Osteoblast (primary cell): ENCODE data around the gene L3MBTL3. TPM values are rescaled to one million over a fixed set of nuclear protein-coding genes. Genes with fewer than 3 reads are reported as not detected.
"Not testable (repeated sequence)": the region's sequence is repeated elsewhere in the genome, so short reads cannot be mapped to it uniquely, and the experiment has no call there.

Source experiments
- DNase-seq: peaks from one replicate; pipeline ENCODE4 v3.0.0; 2011; ENCODE audit warnings: low spot score, mixed read lengths; ENCODE audit not compliant: insufficient read length; ENCODE audit errors: missing footprints
- H2AFZ ChIP-seq: 2 replicates; pipeline ENCODE4 v1.6.0; 2011; ENCODE audit warnings: mild to moderate bottlenecking, low read length
- H3K27ac ChIP-seq: 2 replicates; pipeline ENCODE4 v1.5.1; 2011; ENCODE audit warnings: mild to moderate bottlenecking, low read depth, low read length, moderate library complexity
- H3K27me3 ChIP-seq: 2 replicates; pipeline ENCODE4 v1.6.0; 2012; ENCODE audit warnings: mild to moderate bottlenecking, control low read depth, inconsistent platforms, low read length, moderate library complexity; ENCODE audit not compliant: insufficient read depth
- H3K36me3 ChIP-seq: 2 replicates; pipeline ENCODE4 v1.5.1; 2011; ENCODE audit warnings: mild to moderate bottlenecking, low read length, control low read depth, moderate library complexity; ENCODE audit not compliant: insufficient read depth
- H3K4me1 ChIP-seq: 2 replicates; pipeline ENCODE4 v1.5.1; 2011; ENCODE audit warnings: mild to moderate bottlenecking, low read length, control low read depth, moderate library complexity; ENCODE audit not compliant: insufficient read depth
- H3K4me2 ChIP-seq: 2 replicates; pipeline ENCODE4 v1.6.0; 2011; ENCODE audit warnings: mild to moderate bottlenecking, low read length; ENCODE audit not compliant: insufficient read depth
- H3K4me3 ChIP-seq: fragments of 200-600 bp; sonication (generic); 3 replicates; pipeline ENCODE4 v1.5.1; 2012; ENCODE audit warnings: mild to moderate bottlenecking, low read length, inconsistent platforms; ENCODE audit not compliant: insufficient read depth
- H3K79me2 ChIP-seq: 2 replicates; pipeline ENCODE4 v1.6.0; 2012; ENCODE audit warnings: mild to moderate bottlenecking, low read length, control low read depth, inconsistent platforms; ENCODE audit not compliant: insufficient read depth
- H3K9me3 ChIP-seq: 2 replicates; pipeline ENCODE4 v1.5.1; 2011; ENCODE audit warnings: low read depth, low read length, control low read depth
- H4K20me1 ChIP-seq: 2 replicates; pipeline ENCODE4 v1.6.0; 2012; ENCODE audit warnings: mild to moderate bottlenecking, low read length, control low read depth; ENCODE audit not compliant: insufficient read depth
- total RNA-seq: library from RNA; depleted of rRNA; stranded (reverse); fragments of >200 nt; gene quantifications from 2 replicates; pipeline ENCODE4 v1.2.3, GENCODE V29; 2012
- TF ChIP-seq, protein P1 (sequence below): IDR thresholded peaks from 2 replicates; pipeline ENCODE4 v1.5.1; 2011; ENCODE audit warnings: mild to moderate bottlenecking, low read depth, low read length, moderate library complexity; ENCODE audit errors: extremely low read depth

Gene L3MBTL3
- total RNA-seq, 1 donor, result 8.7 TPM

DNA sequence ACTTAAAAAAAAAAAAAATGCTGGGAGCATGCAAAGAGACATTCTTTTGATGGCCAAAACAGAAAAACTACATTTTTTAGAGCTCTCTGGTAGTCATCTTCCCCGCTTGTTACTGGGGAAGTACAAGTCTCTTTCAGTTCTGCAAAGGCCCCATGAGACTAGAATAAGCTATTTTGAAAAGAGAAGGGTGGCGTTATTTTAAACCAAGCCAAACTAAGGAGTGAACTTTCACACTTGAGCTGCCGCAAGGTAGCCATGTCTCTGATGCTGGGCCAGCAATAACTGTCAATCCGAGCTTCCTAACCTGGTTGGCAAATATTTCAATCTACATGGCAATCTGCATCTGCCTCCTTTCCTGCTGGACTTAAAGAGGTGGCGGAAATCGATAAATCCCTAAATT is 96.7 kb downstream of the L3MBTL3 start:
- Histone ChIP-seq H2AFZ (no peak overlapping the region), H3K27ac (no peak overlapping the region), H4K20me1 (no peaks in the 10 kb centered on the region), H3K4me3 (no peak overlapping the region), H3K36me3 (no peaks in the 10 kb centered on the region), H3K4me2 (no peak overlapping the region), H3K27me3 (no peaks in the 10 kb centered on the region), H3K9me3 (no peaks in the 10 kb centered on the region), H3K4me1 (no peaks in the 10 kb centered on the region), H3K79me2 (no peaks in the 10 kb centered on the region)
- TF ChIP-seq, protein P1, sequence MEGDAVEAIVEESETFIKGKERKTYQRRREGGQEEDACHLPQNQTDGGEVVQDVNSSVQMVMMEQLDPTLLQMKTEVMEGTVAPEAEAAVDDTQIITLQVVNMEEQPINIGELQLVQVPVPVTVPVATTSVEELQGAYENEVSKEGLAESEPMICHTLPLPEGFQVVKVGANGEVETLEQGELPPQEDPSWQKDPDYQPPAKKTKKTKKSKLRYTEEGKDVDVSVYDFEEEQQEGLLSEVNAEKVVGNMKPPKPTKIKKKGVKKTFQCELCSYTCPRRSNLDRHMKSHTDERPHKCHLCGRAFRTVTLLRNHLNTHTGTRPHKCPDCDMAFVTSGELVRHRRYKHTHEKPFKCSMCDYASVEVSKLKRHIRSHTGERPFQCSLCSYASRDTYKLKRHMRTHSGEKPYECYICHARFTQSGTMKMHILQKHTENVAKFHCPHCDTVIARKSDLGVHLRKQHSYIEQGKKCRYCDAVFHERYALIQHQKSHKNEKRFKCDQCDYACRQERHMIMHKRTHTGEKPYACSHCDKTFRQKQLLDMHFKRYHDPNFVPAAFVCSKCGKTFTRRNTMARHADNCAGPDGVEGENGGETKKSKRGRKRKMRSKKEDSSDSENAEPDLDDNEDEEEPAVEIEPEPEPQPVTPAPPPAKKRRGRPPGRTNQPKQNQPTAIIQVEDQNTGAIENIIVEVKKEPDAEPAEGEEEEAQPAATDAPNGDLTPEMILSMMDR, result no peak
- DNase-seq, result no peak

DNA sequence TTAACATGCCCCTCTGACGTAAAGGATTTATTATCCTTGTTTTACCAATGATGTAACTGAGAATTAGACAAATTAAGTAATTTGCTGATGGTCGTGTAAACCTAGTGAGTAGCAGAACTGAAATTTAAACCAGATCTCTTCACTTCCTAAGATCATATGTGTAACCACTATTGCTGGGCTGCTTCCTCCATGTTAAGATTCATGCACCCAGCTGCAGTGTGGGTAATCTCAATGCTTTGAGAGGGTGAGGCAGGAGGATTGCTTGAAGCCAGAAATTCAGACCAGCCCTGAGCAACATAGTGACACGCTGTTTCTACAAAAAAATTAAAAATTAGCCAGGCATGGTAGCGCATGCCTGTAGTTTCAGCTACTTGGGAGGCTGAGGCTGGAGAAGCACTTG is 97.9 kb downstream of the L3MBTL3 start:
- Histone ChIP-seq H4K20me1 (no peaks in the 10 kb centered on the region), H3K4me1 (no peaks in the 10 kb centered on the region), H2AFZ (no peak overlapping the region), H3K9me3 (no peaks in the 10 kb centered on the region), H3K4me3 (no peak overlapping the region), H3K79me2 (no peaks in the 10 kb centered on the region), H3K27ac (no peak overlapping the region), H3K4me2 (no peak overlapping the region), H3K36me3 (no peaks in the 10 kb centered on the region), H3K27me3 (no peaks in the 10 kb centered on the region)
- DNase-seq, result no peak
- TF ChIP-seq, protein P1, result no peak

DNA sequence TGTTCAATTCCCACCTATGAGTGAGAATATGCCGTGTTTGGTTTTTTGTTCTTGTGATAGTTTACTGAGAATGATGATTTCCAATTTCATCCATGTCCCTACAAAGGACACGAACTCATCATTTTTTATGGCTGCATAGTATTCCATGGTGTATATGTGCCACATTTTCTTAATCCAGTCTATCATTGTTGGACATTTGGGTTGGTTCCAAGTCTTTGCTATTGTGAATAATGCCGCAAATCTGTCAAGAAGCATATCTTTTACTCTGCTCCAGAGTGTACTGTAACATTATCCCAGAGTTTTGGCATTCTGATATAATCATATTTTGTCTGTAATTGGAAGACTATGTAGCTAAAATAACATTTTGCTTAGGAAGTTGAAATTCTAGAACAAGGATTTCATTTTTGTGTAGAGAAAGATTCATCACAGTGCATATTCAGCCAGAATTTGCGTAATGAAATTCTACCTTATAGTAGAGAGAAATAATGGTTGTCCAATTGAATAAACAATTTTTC is 98.9 kb downstream of the L3MBTL3 start:
- H2AFZ ChIP-seq, H3K4me3 ChIP-seq, H3K27ac ChIP-seq, H3K4me2 ChIP-seq, H3K36me3 ChIP-seq, H3K79me2 ChIP-seq, H4K20me1 ChIP-seq, H3K27me3 ChIP-seq, H3K9me3 ChIP-seq, DNase-seq, H3K4me1 ChIP-seq: not testable (repeated sequence)

DNA sequence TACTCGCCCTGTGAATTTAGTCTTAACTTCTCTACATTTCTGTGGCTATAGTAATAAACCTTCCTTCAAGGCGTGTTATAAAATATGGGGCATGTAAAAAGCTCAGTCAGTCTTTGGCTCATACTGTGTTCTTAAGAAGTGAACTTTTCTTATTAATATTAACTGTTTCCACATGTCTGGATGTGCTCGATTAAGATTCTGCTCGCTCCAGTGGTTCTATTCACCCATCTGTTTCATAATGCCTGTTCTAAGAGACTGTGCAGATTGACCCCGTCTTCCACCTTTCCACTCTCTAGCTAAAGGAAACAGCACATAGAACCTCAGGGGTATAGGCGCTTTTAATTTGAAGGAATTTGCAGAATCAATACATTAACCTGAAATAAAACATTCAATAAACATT is 99.9 kb downstream of the L3MBTL3 start:
- no peak for DNase-seq
- Histone ChIP-seq H3K27me3 (no peaks in the 10 kb centered on the region), H3K4me3 (no peak overlapping the region), H3K79me2 (no peaks in the 10 kb centered on the region), H3K27ac (no peak overlapping the region), H4K20me1 (no peaks in the 10 kb centered on the region), H2AFZ (no peak overlapping the region), H3K9me3 (no peaks in the 10 kb centered on the region), H3K36me3 (no peaks in the 10 kb centered on the region), H3K4me1 (no peaks in the 10 kb centered on the region), H3K4me2 (no peak overlapping the region)
- TF ChIP-seq, protein P1, result no peak
